H1 (cell line): ENCODE results near the gene GFI1B. TPM values are rescaled to one million over a fixed set of nuclear protein-coding genes. Genes with fewer than 3 reads are reported as not detected.

Source experiments
- CTCF ChIA-PET: fragments of 300-600 bp; sonication (Branson Sonifier 250); formaldehyde crosslinking; loops from one replicate; lab custom pipeline; 2021; ENCODE audit not compliant: partially characterized antibody; lab: Charles Lee
- POLR2A ChIA-PET: fragments of 300-600 bp; sonication (Branson Sonifier 250); formaldehyde crosslinking; loops from one replicate; lab custom pipeline; 2021; ENCODE audit warnings: inconsistent platforms; ENCODE audit not compliant: partially characterized antibody; lab: Charles Lee
- DNase-seq, 2 experiments: peaks; one replicate each; pipeline versions ENCODE4 v3.0.0 to v3.0.0-alpha.2; 2010 to 2022; ENCODE audit warnings: low spot score in 2 of 2, low read depth in 1 of 2, mixed read lengths in 1 of 2
- FAIRE-seq: peaks from 2 replicates; lab custom pipeline; 2011; peaks lifted over from hg19 to GRCh38; lab: Jason Lieb, UNC
- H2AFZ ChIP-seq: 2 replicates; pipeline ENCODE4 v1.8.1; 2012; ENCODE audit warnings: low read length, inconsistent platforms
- H2AK5ac ChIP-seq: 2 replicates; pipeline ENCODE4 v1.6.1; 2013; ENCODE audit warnings: low read depth, low read length
- H2BK120ac ChIP-seq: replicated peaks from 2 replicates; pipeline ENCODE3; 2013; ENCODE audit warnings: low read depth, low read length, inconsistent platforms
- H2BK12ac ChIP-seq: 2 replicates; pipeline ENCODE4 v1.6.1; 2013; ENCODE audit warnings: low read depth, low read length
- H2BK15ac ChIP-seq: 2 replicates; pipeline ENCODE4 v1.6.1; 2013; ENCODE audit warnings: low read length
- H2BK20ac ChIP-seq: 2 replicates; pipeline ENCODE4 v1.6.1; 2013; ENCODE audit warnings: low read length
- H2BK5ac ChIP-seq: 2 replicates; pipeline ENCODE4 v1.6.1; 2013; ENCODE audit warnings: low read depth, low read length
- H3K14ac ChIP-seq: 2 replicates; pipeline ENCODE4 v1.6.1; 2013; ENCODE audit warnings: inconsistent platforms; ENCODE audit not compliant: insufficient read length
- H3K18ac ChIP-seq: 2 replicates; pipeline ENCODE4 v1.6.1; 2013; ENCODE audit warnings: low read length; ENCODE audit errors: extremely low read depth
- H3K23ac ChIP-seq: 2 replicates; pipeline ENCODE4 v1.6.1; 2013; ENCODE audit warnings: inconsistent platforms; ENCODE audit not compliant: insufficient read length
- H3K23me2 ChIP-seq: 2 replicates; pipeline ENCODE4 v1.6.1; 2013; ENCODE audit warnings: low read depth, low read length
- H3K27ac ChIP-seq: 2 replicates; pipeline ENCODE4 v1.6.1; 2011; ENCODE audit warnings: low read depth, low read length, inconsistent platforms
- H3K27me3 ChIP-seq, 4 experiments: replicated peaks in 1 of 4; 1 replicate in 1 of 4; 2 replicates in 3 of 4; pipeline versions ENCODE4 v1.6.1 to v1.8.1; 2011 to 2013; ENCODE audit warnings: low read length in 3 of 4, mild to moderate bottlenecking in 3 of 4, inconsistent platforms in 2 of 4, mixed read lengths in 2 of 4, moderate library complexity in 1 of 4; ENCODE audit not compliant: control insufficient read depth in 3 of 4, insufficient read depth in 3 of 4; ENCODE audit errors: extremely low read depth in 1 of 4
- H3K36me3 ChIP-seq, 4 experiments: 2 replicates each; pipeline versions ENCODE4 v1.6.1 to v1.8.1; 2011 to 2013; ENCODE audit warnings: mild to moderate bottlenecking in 4 of 4, low read length in 3 of 4, moderate library complexity in 2 of 4, control low read depth in 1 of 4, inconsistent platforms in 1 of 4; ENCODE audit not compliant: insufficient read depth in 4 of 4, control insufficient read depth in 2 of 4
- H3K4ac ChIP-seq: replicated peaks from 2 replicates; pipeline ENCODE3; 2013; ENCODE audit warnings: low read length, low read depth, mixed read lengths, inconsistent platforms; ENCODE audit not compliant: insufficient read length
- H3K4me1 ChIP-seq, 4 experiments: replicated peaks in 1 of 4; 1 replicate in 1 of 4; 2 replicates in 3 of 4; pipeline versions ENCODE4 v1.6.1 to v1.8.1; 2011 to 2013; ENCODE audit warnings: low read length in 3 of 4, inconsistent platforms in 2 of 4, mixed read lengths in 1 of 4; ENCODE audit not compliant: insufficient read depth in 4 of 4, control insufficient read depth in 3 of 4
- H3K4me2 ChIP-seq, 2 experiments: 2 replicates each; pipeline versions ENCODE4 v1.6.1 to v1.8.1; 2011 to 2013; ENCODE audit warnings: low read depth in 2 of 2, low read length in 2 of 2, control low read depth in 1 of 2, inconsistent platforms in 1 of 2, mild to moderate bottlenecking in 1 of 2; ENCODE audit not compliant: insufficient read depth in 1 of 2
- H3K4me3 ChIP-seq, 4 experiments: fragments of 200-600, 300-600 bp in 1 of 4; sonication (generic), shearing (Covaris generic), sonication (Bioruptor Twin) in 1 of 4; 2 replicates each; pipeline versions ENCODE4 v1.5.1 to v1.8.1; 2011 to 2016; ENCODE audit warnings: low read length in 4 of 4, low read depth in 3 of 4, control low read depth in 2 of 4, inconsistent platforms in 2 of 4, mild to moderate bottlenecking in 2 of 4, mixed read lengths in 1 of 4, moderate library complexity in 1 of 4; ENCODE audit not compliant: insufficient read depth in 2 of 4; ENCODE audit errors: extremely low read depth in 1 of 4
- H3K56ac ChIP-seq: replicated peaks from 2 replicates; pipeline ENCODE3; 2013; ENCODE audit warnings: low read depth, mild to moderate bottlenecking, mixed read lengths, low read length, inconsistent platforms; ENCODE audit not compliant: insufficient read length
- H3K79me1 ChIP-seq: 2 replicates; pipeline ENCODE4 v1.6.1; 2013; ENCODE audit warnings: low read depth, low read length, control low read depth
- H3K79me2 ChIP-seq, 2 experiments: 2 replicates each; pipeline versions ENCODE4 v1.6.1 to v1.8.1; 2012 to 2013; ENCODE audit warnings: low read length in 2 of 2, mild to moderate bottlenecking in 2 of 2, inconsistent platforms in 1 of 2; ENCODE audit not compliant: insufficient read depth in 2 of 2, control insufficient read depth in 1 of 2
- H3K9ac ChIP-seq, 4 experiments: replicated peaks in 1 of 4; 1 replicate in 1 of 4; 2 replicates in 3 of 4; pipeline versions ENCODE4 v1.6.1 to v1.8.1; 2011 to 2013; ENCODE audit warnings: low read depth in 3 of 4, low read length in 3 of 4, control low read depth in 2 of 4, mild to moderate bottlenecking in 2 of 4, moderate library complexity in 2 of 4, inconsistent platforms in 1 of 4; ENCODE audit errors: extremely low read depth in 1 of 4
- H3K9me3 ChIP-seq, 2 experiments: 2 replicates each; pipeline versions ENCODE4 v1.6.1 to v1.8.1; 2012 to 2013; ENCODE audit warnings: mild to moderate bottlenecking in 2 of 2, moderate library complexity in 2 of 2, control low read depth in 1 of 2, inconsistent platforms in 1 of 2, low read depth in 1 of 2, low read length in 1 of 2, mixed read lengths in 1 of 2; ENCODE audit not compliant: insufficient read depth in 2 of 2
- H4K20me1 ChIP-seq, 2 experiments: replicated peaks in 1 of 2; 2 replicates each; pipeline versions ENCODE3 to v1.8.1; 2011 to 2013; ENCODE audit warnings: inconsistent platforms in 2 of 2, low read length in 2 of 2, mild to moderate bottlenecking in 1 of 2; ENCODE audit not compliant: insufficient read depth in 2 of 2, control insufficient read depth in 1 of 2
- H4K5ac ChIP-seq: 2 replicates; pipeline ENCODE4 v1.6.1; 2013; ENCODE audit warnings: low read length, low read depth, mixed read lengths, inconsistent platforms; ENCODE audit not compliant: insufficient read length
- H4K8ac ChIP-seq: 2 replicates; pipeline ENCODE4 v1.8.0; 2013; ENCODE audit warnings: mild to moderate bottlenecking, moderate library complexity, low read length, inconsistent platforms; ENCODE audit not compliant: insufficient read depth; ENCODE audit errors: extremely low read depth
- H4K91ac ChIP-seq: replicated peaks from 2 replicates; pipeline ENCODE3; 2013; ENCODE audit warnings: low read length, mixed read lengths, inconsistent platforms; ENCODE audit not compliant: insufficient read length
- RAD21 ChIP-seq, 2 experiments: IDR thresholded peaks in 1 of 2; conservative IDR thresholded peaks in 1 of 2; 2 replicates each; pipeline ENCODE4 v1.6.1; 2011; ENCODE audit warnings: low read depth in 2 of 2, low read length in 2 of 2, improper control_type of control experiment in 1 of 2, inconsistent platforms in 1 of 2, mild to moderate bottlenecking in 1 of 2, moderate library complexity in 1 of 2
- TCF12 ChIP-seq: IDR thresholded peaks from 2 replicates; pipeline ENCODE4 v1.6.1; 2011; ENCODE audit warnings: low read depth, mild to moderate bottlenecking, low read length
- ZNF274 ChIP-seq: IDR thresholded peaks from 2 replicates; pipeline ENCODE4 v1.7.0; 2012; ENCODE audit warnings: low read length, borderline replicate concordance; ENCODE audit errors: extremely low read depth
- WGBS, 2 experiments: shearing (Covaris generic) in 1 of 2; methylation state at CpG; one replicate each; pipeline versions ENCODE4 v1.1.6 to v1.1.7; 2013 to 2015; ENCODE audit warnings: low lambda C conversion rate in 2 of 2, mixed read lengths in 2 of 2, inconsistent platforms in 1 of 2, low coverage in 1 of 2, missing lambda C conversion rate in 1 of 2; ENCODE audit not compliant: insufficient replicate concordance in 2 of 2, insufficient coverage in 1 of 2, insufficient read length in 1 of 2; ENCODE audit errors: extremely low coverage in 1 of 2, missing lambda C conversion rate in 1 of 2; 5-methylcytosine and 5-hydroxymethylcytosine counted together
- polyA plus RNA-seq, 7 experiments: library from polyadenylated mRNA; depleted of rRNA in 3 of 7; stranded (reverse) in 5 of 7; unstranded in 2 of 7; fragments of >200 nt in 5 of 7; fragments of 200-250 nt in 2 of 7; gene quantifications; 1 replicate in 5 of 7; 2 replicates in 1 of 7; 4 replicates in 1 of 7; pipeline versions ENCODE4 v1.2.1 to v1.2.3, GENCODE V29; 2011 to 2013; ENCODE audit warnings: missing spikeins in 2 of 7, mixed read lengths in 2 of 7
- total RNA-seq: library from RNA; stranded (reverse); fragmentation: NEBNext Ultra II Directional; extraction: Animal tissue kit (Norgen Biotek cat#: 25700); gene quantifications from 2 replicates; pipeline ENCODE4 v1.2.1, GENCODE V29; 2021

GFI1B gene
- total and polyA plus RNA-seq, 2 of the 8 experiments (the other 6 are each of a cell fraction or from before 2014, with no cell fraction given) = 0.09 to 0.11 TPM

GRCh38 chr9:132970324-132971062 is 8.0 kb upstream of the GFI1B start:
- FAIRE-seq = no peak
- POLR2A ChIA-PET = no interaction called here
- CTCF ChIA-PET = interaction anchor here (0.6 to 2.2 kb wide), 11 partner anchors 8 to 489 kb away, joined by 3 to 8 read pairs (median 4); partner anchors contain the start of genes GFI1B and TSC1

More at GRCh38 chr9:132970324-132971062, 8.0 kb upstream of the GFI1B start:
- no peak for DNase-seq
- peaks cover 0 to 15% (median 3%) of the 10 kb centered on the region in 4 experiments; a peak in 2 of 7 replicates for H3K27me3 ChIP-seq
- 91% methylated on average over 16 of the region's 16 CpGs; no CpG with 5 or more reads in 1 of the 2 experiments for WGBS, 2 experiments
- H3K4ac ChIP-seq = no peak overlapping the region
- no peak overlapping the region for H2BK20ac ChIP-seq
- no peak overlapping the region for H3K4me3 ChIP-seq
- H3K23ac ChIP-seq = no peak overlapping the region
- no peaks in the 10 kb centered on the region for H3K9me3 ChIP-seq
- H3K14ac ChIP-seq = no peak overlapping the region
- no peak overlapping the region for H2AFZ ChIP-seq
- H3K18ac ChIP-seq = no peak overlapping the region
- H4K5ac ChIP-seq = no peak overlapping the region
- H2BK12ac ChIP-seq = no peak overlapping the region
- no peaks in the 10 kb centered on the region for H3K79me2 ChIP-seq
- H3K4me2 ChIP-seq = no peak overlapping the region
- no peak overlapping the region for H4K91ac ChIP-seq
- H3K4me1 ChIP-seq = peaks cover 0 to 2% (median 0%) of the 10 kb centered on the region in 4 experiments; a peak in 2 of 7 replicates
- H3K56ac ChIP-seq = no peak overlapping the region
- no peak overlapping the region for H2BK120ac ChIP-seq
- no peaks in the 10 kb centered on the region for H3K23me2 ChIP-seq
- no peak overlapping the region for H2AK5ac ChIP-seq
- no peak overlapping the region for H2BK5ac ChIP-seq
- H3K36me3 ChIP-seq = no peaks in the 10 kb centered on the region
- peak overlapping the region; percentile 15; the same call in 1 of the 2 replicates for H4K8ac ChIP-seq
- no peak overlapping the region for H3K9ac ChIP-seq
- H3K79me1 ChIP-seq = no peaks in the 10 kb centered on the region
- TF ChIP-seq TCF12 (no peak), RAD21 (IDR thresholded peaks at IDR 0.05 in 1 of 2, conservative IDR thresholded peaks at IDR 0.05 in 1 of 2; ENCODE audit: low read depth in 2 of 2, low read length in 2 of 2) (no peak), ZNF274 (no peak)
- H4K20me1 ChIP-seq = no peaks in the 10 kb centered on the region
- no peak overlapping the region for H3K27ac ChIP-seq
- H2BK15ac ChIP-seq = no peak overlapping the region
